ENCODE results near the gene KDM4B. TPM values are rescaled to one million over a fixed set of nuclear protein-coding genes. Genes with fewer than 3 reads are reported as not detected.

Gene KDM4B
- polyA plus RNA-seq, 1 of the 3 experiments (the other 2 are of a cell fraction), result 12.2 TPM

- POLR2A ChIA-PET, result no interaction called here
- no peaks in the 10 kb centered on the region for H3K9me2 ChIP-seq
- H3K36me3 ChIP-seq (replicated peaks in 1 of 2; ENCODE audit: control insufficient read depth in 1 of 2, insufficient read depth in 2 of 2, low read length in 1 of 2), result peaks cover 0 to 10% of the 10 kb centered on the region in 2 experiments
- H3K27me3 ChIP-seq (ENCODE audit: insufficient read depth), result no peaks in the 10 kb centered on the region
- CTCF ChIA-PET, result no interaction called here
- no peak overlapping the region for H2AFZ ChIP-seq (ENCODE audit: low read depth)
- no peak for DNase-seq
- TF ChIP-seq NRF1 (IDR thresholded peaks at IDR 0.05; ENCODE audit: low read depth, low read length) (no peak), JUND (IDR thresholded peaks at IDR 0.05) (no peak), MAX (IDR thresholded peaks at IDR 0.05; ENCODE audit: low read depth) (no peak), FOXM1 (IDR thresholded peaks at IDR 0.05; ENCODE audit: low read depth) (no peak), FOXJ3 (CRISPR knock-in tag; IDR thresholded peaks at IDR 0.05) (no peak), SIN3A (IDR thresholded peaks at IDR 0.05; ENCODE audit: borderline replicate concordance, low read depth, low read length) (no peak), MXI1 (IDR thresholded peaks at IDR 0.05; ENCODE audit: low read depth, low read length) (no peak), YY1 (IDR thresholded peaks at IDR 0.05; ENCODE audit: low read depth) (no peak), TAF1 (IDR thresholded peaks at IDR 0.05; ENCODE audit: borderline replicate concordance, low read depth, low read length) (no peak), GATA2 (CRISPR knock-in tag; IDR thresholded peaks at IDR 0.05) (no peak), POLR2AphosphoS5 (IDR thresholded peaks at IDR 0.05; ENCODE audit: low read depth, low read length) (no peak), EZH2phosphoT487 (IDR thresholded peaks at IDR 0.05; ENCODE audit: borderline replicate concordance, low read depth) (no peak), EP300 (IDR thresholded peaks at IDR 0.05; ENCODE audit: borderline replicate concordance in 1 of 2, low read depth in 1 of 2, low read length in 1 of 2) (no peak), USF1 (IDR thresholded peaks at IDR 0.05; ENCODE audit: borderline replicate concordance, low read depth) (no peak), SMC3 (IDR thresholded peaks at IDR 0.05; ENCODE audit: low read depth, low read length) (no peak), ELF1 (IDR thresholded peaks at IDR 0.05) (no peak), CHD2 (IDR thresholded peaks at IDR 0.05; ENCODE audit: low read length, partially characterized antibody) (no peak), IRF3 (IDR thresholded peaks at IDR 0.05; ENCODE audit: low read depth, low read length) (no peak), MEF2A (IDR thresholded peaks at IDR 0.05; ENCODE audit: borderline replicate concordance, low read depth) (no peak), REST (IDR thresholded peaks at IDR 0.05; ENCODE audit: low read depth, low read length) (no peak)
- WGBS (ENCODE audit: low lambda C conversion rate), result 84% methylated on average over 9 of the region's 10 CpGs
- no peak overlapping the region for H3K4me2 ChIP-seq
- peaks cover 87% of the 10 kb centered on the region for H4K20me1 ChIP-seq (ENCODE audit: insufficient read depth)
- H3K4me1 ChIP-seq (ENCODE audit: control insufficient read depth in 1 of 2, insufficient read depth in 2 of 2, low read depth in 1 of 2, low read length in 1 of 2), result peaks cover 0 to 9% of the 10 kb centered on the region in 2 experiments; a peak in 1 of 4 replicates
- H3K27ac ChIP-seq (ENCODE audit: low read depth in 2 of 2, low read length in 1 of 2), result no peak overlapping the region
- H3K79me2 ChIP-seq (ENCODE audit: insufficient read depth), result peaks cover 100% of the 10 kb centered on the region
- no peak overlapping the region for H3K4me3 ChIP-seq (ENCODE audit: low read depth in 2 of 2, low read length in 1 of 2)
- H3F3A ChIP-seq (replicated peaks; ENCODE audit: insufficient read depth), result peaks cover 10% of the 10 kb centered on the region
- no peak overlapping the region for H3K9ac ChIP-seq
- no peaks in the 10 kb centered on the region for H3K9me3 ChIP-seq
Measured at GRCh38 chr19:5006201-5006600, 37.3 kb downstream of the KDM4B start.
